Activated CD4-positive, alpha-beta T cell treated with anti-CD3 and anti-CD28 coated beads, Interleukin-2, amount 50 U/mL, for 24 hours (primary cell): Measurements from ENCODE around the gene FGF21.
A peak's percentile ranks its signal among the peaks of the same experiment; 100 is the strongest.
"Not testable (repeated sequence)": the region's sequence is repeated elsewhere in the genome, so short reads cannot be mapped to it uniquely, and the experiment has no call there.

ENCODE experiments used
- DNase-seq, 2 donors: peaks; one replicate each; pipeline ENCODE4 v3.0.0-alpha.2; 2020; ENCODE audit warnings: low read depth in 1 of 2, low spot score in 1 of 2

The FGF21 gene

GRCh38 chr19:48786422-48786821 lies 31.1 kb downstream of the FGF21 start:
- not testable (repeated sequence) for DNase-seq

DNA sequence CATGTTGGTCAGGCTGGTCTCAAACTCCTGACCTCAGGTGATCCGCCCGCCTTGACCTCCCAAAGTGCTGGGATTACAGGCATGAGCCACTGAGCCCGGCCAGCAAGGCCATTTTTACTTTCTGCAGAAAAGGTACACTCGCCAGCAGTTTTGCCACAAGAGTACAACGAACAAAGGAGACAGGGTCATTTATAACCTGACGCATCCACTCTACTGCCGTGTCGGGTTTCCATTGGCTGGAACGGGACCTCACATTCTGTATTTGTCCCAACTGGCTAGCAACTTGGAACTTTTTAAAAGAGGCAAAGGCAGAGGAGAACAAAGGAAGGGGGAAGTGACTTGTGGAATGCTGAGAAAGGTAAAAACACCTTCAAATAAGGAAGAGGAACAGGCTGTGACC lies 32.0 kb downstream of the FGF21 start:
- DNase-seq, result not testable (repeated sequence)

- no peak for DNase-seq
Measured at GRCh38 chr19:48793271-48793670, 37.9 kb downstream of the FGF21 start.

- DNase-seq, result no peak
Measured at GRCh38 chr19:48794291-48794690, 39.0 kb downstream of the FGF21 start.

GRCh38 chr19:48795055-48795684 lies 39.8 kb downstream of the FGF21 start:
- DNase-seq, result peak; percentile 68 to 74

- no peak for DNase-seq
Measured at GRCh38 chr19:48795685-48796070, 40.4 kb downstream of the FGF21 start.

DNA sequence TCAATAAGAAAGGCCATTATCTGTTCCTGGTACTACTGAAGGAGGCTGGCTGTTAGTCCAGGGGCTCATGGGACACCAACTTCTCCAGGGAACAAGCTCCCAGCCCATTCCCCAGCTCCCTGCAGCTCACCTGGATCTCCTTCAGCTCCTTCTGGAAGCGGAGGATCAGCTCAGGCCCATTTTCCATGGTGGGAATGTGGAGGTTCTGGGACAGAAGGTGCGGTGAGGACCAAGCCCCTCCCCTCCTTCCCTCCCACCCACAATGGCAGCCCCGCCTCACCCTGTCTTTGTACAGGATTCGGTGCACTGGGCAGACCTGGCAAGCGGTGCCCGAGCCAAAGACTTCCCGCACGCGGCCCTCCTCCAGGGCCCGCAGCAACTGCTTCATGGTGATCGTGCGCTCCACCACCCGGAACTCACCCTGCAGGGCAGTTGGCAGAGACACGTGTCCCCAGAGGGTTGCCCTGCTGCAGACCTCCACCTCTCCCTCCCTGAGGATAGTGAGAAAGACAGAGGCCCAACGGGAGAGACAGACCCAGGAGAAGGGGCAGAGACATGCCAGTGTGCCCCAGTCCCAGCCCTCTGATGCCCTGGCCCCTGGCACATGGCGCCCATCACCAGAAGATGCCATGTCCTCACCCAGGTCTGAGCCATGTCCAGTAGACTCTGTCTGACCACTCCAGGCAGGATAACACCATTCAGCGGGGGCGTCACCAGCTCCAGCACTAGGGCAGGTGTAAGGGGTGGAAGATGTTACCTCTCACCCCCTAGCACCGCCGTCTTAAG lies 41.2 kb downstream of the FGF21 start:
- no peak for DNase-seq

- no peak for DNase-seq
Measured at GRCh38 chr19:48797103-48797502, 41.8 kb downstream of the FGF21 start.

DNA sequence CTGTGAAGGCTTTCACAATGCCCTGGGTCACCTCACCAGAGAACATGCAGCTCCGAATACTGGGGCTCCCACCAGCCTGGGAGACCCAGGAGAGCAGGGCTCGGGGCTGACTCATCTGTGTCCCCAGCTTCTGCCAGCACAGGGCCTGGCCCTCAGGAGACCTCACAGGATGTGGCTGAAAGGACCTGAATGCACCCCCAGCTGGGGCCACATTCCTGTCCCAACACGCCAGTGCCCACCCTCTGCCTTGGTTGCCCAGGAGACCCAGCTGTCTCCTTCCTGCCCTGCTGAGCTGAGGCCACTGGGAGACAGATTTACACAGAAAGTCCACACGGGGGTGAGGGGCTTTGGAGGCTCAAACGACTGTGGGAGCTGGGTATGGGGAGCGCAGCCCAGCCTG lies 43.6 kb downstream of the FGF21 start:
- DNase-seq, result no peak

GRCh38 chr19:48799358-48800300 lies 44.3 kb downstream of the FGF21 start:
- DNase-seq, result no peak

- DNase-seq, result no peak
Measured at GRCh38 chr19:48802623-48803022, 47.3 kb downstream of the FGF21 start.

DNA sequence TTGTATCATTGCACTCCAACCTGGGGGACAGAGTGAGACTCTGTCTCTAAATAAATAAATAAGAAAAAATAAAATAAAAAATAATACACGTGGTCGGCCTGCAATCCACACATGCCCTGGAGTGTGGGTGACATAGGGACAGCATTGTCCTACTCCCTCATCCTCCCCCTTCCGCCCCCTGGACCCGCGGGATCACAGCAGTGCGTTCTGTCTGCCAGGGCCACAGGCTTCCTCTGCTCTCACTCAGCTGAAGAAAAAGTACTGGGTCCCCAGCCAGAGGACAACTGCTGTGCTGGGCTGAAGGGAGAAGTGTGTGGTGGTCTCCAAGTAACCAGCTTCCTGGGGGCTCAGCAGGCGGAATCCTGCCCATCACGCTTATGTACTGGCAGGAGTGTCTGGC lies 49.2 kb downstream of the FGF21 start:
- DNase-seq, result no peak

DNA sequence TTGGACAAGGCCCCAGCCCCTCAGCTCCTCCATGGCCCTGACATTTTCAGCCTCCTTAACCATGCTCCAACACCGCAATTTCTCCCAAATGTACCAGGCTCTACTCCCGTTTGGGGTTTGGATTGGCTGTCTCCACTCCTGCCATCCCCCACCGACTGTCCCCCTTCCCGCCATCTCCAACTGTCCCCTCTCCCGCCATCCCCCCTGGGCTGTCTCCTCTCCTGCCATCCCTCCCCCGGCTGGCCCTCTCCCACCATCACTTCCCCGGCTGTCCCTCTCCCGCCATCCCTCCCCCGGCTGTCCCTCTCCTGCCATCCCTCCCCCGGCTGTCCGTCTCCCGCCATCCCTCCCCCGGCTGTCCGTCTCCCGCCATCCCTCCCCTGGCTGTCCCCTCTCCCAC lies 50.1 kb downstream of the FGF21 start:
- DNase-seq, result no peak

DNA sequence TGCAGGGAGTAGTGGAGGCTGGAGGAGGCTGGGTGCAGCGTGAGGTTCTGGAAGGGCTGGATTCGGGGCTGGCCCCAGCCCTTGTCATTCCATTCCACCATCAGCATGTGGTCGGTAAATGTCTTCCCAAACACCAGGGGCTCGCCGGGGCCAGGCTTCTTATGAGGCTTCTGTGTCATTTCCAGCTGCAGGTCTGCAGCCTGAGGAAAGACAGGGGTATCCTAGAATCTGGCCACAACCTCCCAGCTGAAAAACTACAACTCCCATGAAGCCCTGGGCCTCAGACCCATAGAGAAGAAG lies 51.1 kb downstream of the FGF21 start:
- DNase-seq, result no peak

- DNase-seq, result no peak
Measured at GRCh38 chr19:48806818-48807589, 51.7 kb downstream of the FGF21 start.

DNA sequence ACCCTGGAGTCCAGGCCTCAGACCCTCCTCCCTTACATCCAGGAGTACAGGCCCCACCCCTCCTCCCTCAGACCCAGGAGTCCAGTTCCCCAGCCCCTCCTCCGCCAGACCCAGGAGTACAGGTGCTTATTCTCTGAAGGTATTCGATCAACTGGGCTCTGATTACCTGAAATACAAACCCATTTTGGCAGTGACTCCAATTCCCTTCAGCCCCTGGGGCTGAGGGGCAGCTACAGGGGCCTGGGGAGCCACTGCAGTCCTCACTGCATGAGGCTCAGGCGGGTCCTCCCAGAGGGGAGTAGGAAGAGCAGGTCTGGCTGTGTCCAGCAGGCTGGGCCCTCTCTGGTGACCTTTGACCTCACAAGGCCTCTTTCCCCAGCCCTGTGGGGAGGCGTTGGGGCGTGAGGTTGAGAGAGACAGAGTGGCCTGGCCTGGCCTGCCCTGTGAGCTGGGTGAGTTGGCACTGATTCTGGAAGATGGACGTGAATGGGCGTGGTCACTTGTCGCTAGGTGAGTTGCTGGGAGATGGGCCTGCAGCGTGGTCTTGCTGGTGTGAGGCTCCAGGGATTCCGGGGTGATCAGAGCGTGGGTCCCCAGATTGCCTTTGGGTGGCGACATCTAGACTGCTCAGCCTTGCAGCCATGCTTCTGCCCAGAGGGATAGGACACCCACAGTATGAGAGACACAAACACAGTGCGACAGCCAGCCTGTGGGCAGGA lies 52.4 kb downstream of the FGF21 start:
- DNase-seq, result no peak
